SJCRH30 (cell line): ENCODE data around the gene GAS2L3. TPM values are rescaled to one million over a fixed set of nuclear protein-coding genes. Genes with fewer than 3 reads are reported as not detected.
"Not testable (repeated sequence)": the region's sequence is repeated elsewhere in the genome, so short reads cannot be mapped to it uniquely, and the experiment has no call there.

Experiments used
- DNase-seq, 2 experiments: peaks; one replicate each; pipeline ENCODE4 v3.0.0-alpha.2; 2015 to 2020
- H3K27ac ChIP-seq: fragments of 250-450 bp; sonication (Bioruptor Pico); 2 replicates; pipeline ENCODE4 v1.5.1; 2020; ENCODE audit warnings: mild to moderate bottlenecking, moderate library complexity
- H3K27me3 ChIP-seq: fragments of 250-450 bp; sonication (Bioruptor Pico); 2 replicates; pipeline ENCODE4 v1.5.1; 2020; ENCODE audit warnings: mild to moderate bottlenecking, moderate library complexity
- H3K36me3 ChIP-seq: fragments of 250-450 bp; sonication (Bioruptor Pico); 2 replicates; pipeline ENCODE4 v1.5.1; 2020; ENCODE audit warnings: mild to moderate bottlenecking, moderate library complexity
- H3K4me1 ChIP-seq: fragments of 250-450 bp; sonication (Bioruptor Pico); 2 replicates; pipeline ENCODE4 v1.5.1; 2020; ENCODE audit warnings: mild to moderate bottlenecking, moderate library complexity
- H3K4me3 ChIP-seq: fragments of 250-450 bp; sonication (Bioruptor Pico); 2 replicates; pipeline ENCODE4 v1.5.1; 2020; ENCODE audit warnings: mild to moderate bottlenecking, moderate library complexity
- H3K9me3 ChIP-seq: fragments of 250-450 bp; sonication (Bioruptor Pico); replicated peaks from 2 replicates; pipeline ENCODE4 v1.5.1; 2020; ENCODE audit warnings: mild to moderate bottlenecking, moderate library complexity
- total RNA-seq: library from RNA; depleted of rRNA; stranded (reverse); fragments of >200 nt; shearing (Covaris generic); gene quantifications from 2 replicates; pipeline ENCODE4 v1.2.3, GENCODE V29; 2014; rRNA removed

GAS2L3 gene
- total RNA-seq, result 50.7 and 54.6 TPM in 2 replicates

- peak within 1 kb of the TSS; percentile 80 for H3K27ac ChIP-seq
- peaks cover 7% of the 10 kb centered on the region for H3K4me1 ChIP-seq
- peak within 1 kb of the TSS; percentile 81 for H3K4me3 ChIP-seq
- no peaks in the 10 kb centered on the region for H3K36me3 ChIP-seq
- H3K9me3 ChIP-seq, result no peaks in the 10 kb centered on the region
- no peaks in the 10 kb centered on the region for H3K27me3 ChIP-seq
- peak; percentile 88 to 93 for DNase-seq
These were observed at the start of gene GAS2L3 for GRCh38 chr12:100573292-100574186. GAS2L3 (plus strand) TSS chr12:100573684; CDS start chr12:100594905, 21,221 bp downstream.

- Histone ChIP-seq H3K4me1 (no peaks in the 10 kb centered on the region), H3K27ac (no peak overlapping the region), H3K27me3 (no peaks in the 10 kb centered on the region), H3K36me3 (no peaks in the 10 kb centered on the region), H3K9me3 (no peaks in the 10 kb centered on the region), H3K4me3 (no peak overlapping the region)
- DNase-seq, result no peak
These were observed 45.5 kb upstream of the GAS2L3 start for GRCh38 chr12:100528034-100528433.

GRCh38 chr12:100528471-100529127, 44.9 kb upstream of the GAS2L3 start:
- no peaks in the 10 kb centered on the region for H3K9me3 ChIP-seq
- no peak overlapping the region for H3K27ac ChIP-seq
- no peak for DNase-seq
- no peak overlapping the region for H3K4me3 ChIP-seq
- H3K36me3 ChIP-seq, result no peaks in the 10 kb centered on the region
- H3K4me1 ChIP-seq, result no peaks in the 10 kb centered on the region
- H3K27me3 ChIP-seq, result no peaks in the 10 kb centered on the region

- Histone ChIP-seq H3K27ac (no peak overlapping the region), H3K9me3 (no peaks in the 10 kb centered on the region), H3K36me3 (no peaks in the 10 kb centered on the region), H3K4me3 (no peak overlapping the region), H3K4me1 (no peaks in the 10 kb centered on the region), H3K27me3 (no peaks in the 10 kb centered on the region)
- DNase-seq, result no peak
These were observed 43.6 kb upstream of the GAS2L3 start for GRCh38 chr12:100529756-100530350.

GRCh38 chr12:100533376-100533775, 40.1 kb upstream of the GAS2L3 start:
- Histone ChIP-seq H3K27me3 (no peaks in the 10 kb centered on the region), H3K9me3 (no peaks in the 10 kb centered on the region), H3K4me3 (no peak overlapping the region), H3K4me1 (no peaks in the 10 kb centered on the region), H3K27ac (no peak overlapping the region), H3K36me3 (no peaks in the 10 kb centered on the region)
- no peak for DNase-seq

- Histone ChIP-seq H3K4me1 (no peaks in the 10 kb centered on the region), H3K4me3 (no peak overlapping the region), H3K36me3 (no peaks in the 10 kb centered on the region), H3K9me3 (no peaks in the 10 kb centered on the region), H3K27ac (no peak overlapping the region), H3K27me3 (no peaks in the 10 kb centered on the region)
- DNase-seq, result no peak
These were observed 38.8 kb upstream of the GAS2L3 start for GRCh38 chr12:100534625-100535227.

GRCh38 chr12:100539202-100539601, 34.3 kb upstream of the GAS2L3 start:
- DNase-seq, result peak; percentile 61 to 73
- H3K27ac ChIP-seq, result no peak overlapping the region
- H3K27me3 ChIP-seq, result no peaks in the 10 kb centered on the region
- H3K9me3 ChIP-seq, result no peaks in the 10 kb centered on the region
- no peaks in the 10 kb centered on the region for H3K36me3 ChIP-seq
- no peaks in the 10 kb centered on the region for H3K4me1 ChIP-seq
- H3K4me3 ChIP-seq, result no peak overlapping the region

GRCh38 chr12:100544165-100544564, 29.3 kb upstream of the GAS2L3 start:
- Histone ChIP-seq H3K36me3 (no peaks in the 10 kb centered on the region), H3K4me3 (no peak overlapping the region), H3K27me3 (no peaks in the 10 kb centered on the region), H3K9me3 (no peaks in the 10 kb centered on the region), H3K4me1 (no peaks in the 10 kb centered on the region), H3K27ac (no peak overlapping the region)
- DNase-seq, result no peak

GRCh38 chr12:100545092-100545491, 28.4 kb upstream of the GAS2L3 start:
- H3K36me3 ChIP-seq, result no peaks in the 10 kb centered on the region
- H3K4me3 ChIP-seq, result no peak overlapping the region
- no peak overlapping the region for H3K27ac ChIP-seq
- no peaks in the 10 kb centered on the region for H3K4me1 ChIP-seq
- H3K9me3 ChIP-seq, result no peaks in the 10 kb centered on the region
- DNase-seq, result no peak
- no peaks in the 10 kb centered on the region for H3K27me3 ChIP-seq

- Histone ChIP-seq H3K9me3 (no peaks in the 10 kb centered on the region), H3K27me3 (no peaks in the 10 kb centered on the region), H3K27ac (no peak overlapping the region), H3K36me3 (no peaks in the 10 kb centered on the region), H3K4me1 (peaks cover 21% of the 10 kb centered on the region), H3K4me3 (no peak overlapping the region)
- DNase-seq, result peak; percentile 21 to 68
These were observed 19.5 kb upstream of the GAS2L3 start for GRCh38 chr12:100553936-100554335.

- DNase-seq, result peak; percentile 52 to 90
- Histone ChIP-seq H3K27ac (peak overlapping the region; percentile 48; the same call in 1 of the 2 replicates), H3K27me3 (no peaks in the 10 kb centered on the region), H3K4me3 (no peak overlapping the region), H3K36me3 (no peaks in the 10 kb centered on the region), H3K9me3 (no peaks in the 10 kb centered on the region), H3K4me1 (peaks cover 21% of the 10 kb centered on the region)
These were observed 18.8 kb upstream of the GAS2L3 start for GRCh38 chr12:100554608-100555077.

- no peaks in the 10 kb centered on the region for H3K27me3 ChIP-seq
- peak; percentile 58 to 87 for DNase-seq
- no peaks in the 10 kb centered on the region for H3K36me3 ChIP-seq
- H3K4me1 ChIP-seq, result peaks cover 21% of the 10 kb centered on the region
- H3K9me3 ChIP-seq, result no peaks in the 10 kb centered on the region
- H3K4me3 ChIP-seq, result no peak overlapping the region
- H3K27ac ChIP-seq, result peak overlapping the region; percentile 48
These were observed 17.8 kb upstream of the GAS2L3 start for GRCh38 chr12:100555722-100556121.

GRCh38 chr12:100557357-100557756, 16.1 kb upstream of the GAS2L3 start:
- Histone ChIP-seq H3K4me3 (no peak overlapping the region), H3K27me3 (no peaks in the 10 kb centered on the region), H3K36me3 (no peaks in the 10 kb centered on the region), H3K9me3 (no peaks in the 10 kb centered on the region), H3K4me1 (peaks cover 21% of the 10 kb centered on the region), H3K27ac (no peak overlapping the region)
- DNase-seq, result no peak

- not testable (repeated sequence) for H3K27me3 ChIP-seq, H3K4me3 ChIP-seq, H3K9me3 ChIP-seq, H3K27ac ChIP-seq, DNase-seq, H3K36me3 ChIP-seq
- H3K4me1 ChIP-seq, result peaks cover 11% of the 10 kb centered on the region
These were observed 14.2 kb upstream of the GAS2L3 start for GRCh38 chr12:100559261-100559660.
